ENCODE data around the gene GPR22. TPM values are rescaled to one million over a fixed set of nuclear protein-coding genes. Genes with fewer than 3 reads are reported as not detected.

Gene GPR22
- total RNA-seq, 1 experiment from 2014 or later = not detected

- no peak for DNase-seq
- Histone ChIP-seq H3K9me2 (replicated peaks; ENCODE audit: insufficient read depth, low read length) (no peaks in the 10 kb centered on the region), H3K36me3 (ENCODE audit: insufficient read depth, low read length) (no peaks in the 10 kb centered on the region), H3K27ac (ENCODE audit: low read length) (no peak overlapping the region), H3K4me3 (ENCODE audit: low read length) (no peak overlapping the region), H4K20me1 (ENCODE audit: insufficient read depth, low read depth, low read length) (no peaks in the 10 kb centered on the region), H3K4me1 (ENCODE audit: low read length) (peaks cover 7% of the 10 kb centered on the region), H3K79me2 (ENCODE audit: low read length) (peaks cover 51% of the 10 kb centered on the region), H3K9ac (ENCODE audit: low read length) (no peak overlapping the region), H3K4me2 (ENCODE audit: low read depth, low read length, poor library complexity, severe bottlenecking) (peak overlapping the region; percentile 4), H2AFZ (ENCODE audit: low read length) (no peak overlapping the region), H3K27me3 (ENCODE audit: low read length) (no peaks in the 10 kb centered on the region), H3K9me3 (ENCODE audit: low read length) (no peaks in the 10 kb centered on the region)
Measured at GRCh38 chr7:107486041-107486440, 16.2 kb downstream of the GPR22 start.

GRCh38 chr7:107492875-107493274 is 23.0 kb downstream of the GPR22 start:
- Histone ChIP-seq H2AFZ (ENCODE audit: low read length) (no peak overlapping the region), H3K4me3 (ENCODE audit: low read length) (no peak overlapping the region), H3K79me2 (ENCODE audit: low read length) (peaks cover 67% of the 10 kb centered on the region), H3K9ac (ENCODE audit: low read length) (no peak overlapping the region), H3K27me3 (ENCODE audit: low read length) (no peaks in the 10 kb centered on the region), H3K36me3 (ENCODE audit: insufficient read depth, low read length) (no peaks in the 10 kb centered on the region), H3K9me2 (replicated peaks; ENCODE audit: insufficient read depth, low read length) (no peaks in the 10 kb centered on the region), H3K9me3 (ENCODE audit: low read length) (no peaks in the 10 kb centered on the region), H4K20me1 (ENCODE audit: insufficient read depth, low read depth, low read length) (no peaks in the 10 kb centered on the region), H3K27ac (ENCODE audit: low read length) (no peak overlapping the region), H3K4me1 (ENCODE audit: low read length) (peaks cover 4% of the 10 kb centered on the region), H3K4me2 (ENCODE audit: low read depth, low read length, poor library complexity, severe bottlenecking) (no peak overlapping the region)
- no peak for DNase-seq

GRCh38 chr7:107494315-107494751 is 24.5 kb downstream of the GPR22 start:
- H3K9me3 ChIP-seq (ENCODE audit: low read length) = no peaks in the 10 kb centered on the region
- no peak overlapping the region for H2AFZ ChIP-seq (ENCODE audit: low read length)
- no peak overlapping the region for H3K9ac ChIP-seq (ENCODE audit: low read length)
- H3K36me3 ChIP-seq (ENCODE audit: insufficient read depth, low read length) = no peaks in the 10 kb centered on the region
- no peak overlapping the region for H3K27ac ChIP-seq (ENCODE audit: low read length)
- no peak overlapping the region for H3K4me3 ChIP-seq (ENCODE audit: low read length)
- no peaks in the 10 kb centered on the region for H3K9me2 ChIP-seq (replicated peaks; ENCODE audit: insufficient read depth, low read length)
- H4K20me1 ChIP-seq (ENCODE audit: insufficient read depth, low read depth, low read length) = no peaks in the 10 kb centered on the region
- H3K4me2 ChIP-seq (ENCODE audit: low read depth, low read length, poor library complexity, severe bottlenecking) = no peak overlapping the region
- H3K27me3 ChIP-seq (ENCODE audit: low read length) = no peaks in the 10 kb centered on the region
- H3K79me2 ChIP-seq (ENCODE audit: low read length) = peaks cover 71% of the 10 kb centered on the region
- no peak for DNase-seq
- H3K4me1 ChIP-seq (ENCODE audit: low read length) = peaks cover 4% of the 10 kb centered on the region

GRCh38 chr7:107494884-107495283 is 25.0 kb downstream of the GPR22 start:
- H4K20me1 ChIP-seq (ENCODE audit: insufficient read depth, low read depth, low read length) = no peaks in the 10 kb centered on the region
- H3K79me2 ChIP-seq (ENCODE audit: low read length) = peaks cover 72% of the 10 kb centered on the region
- no peaks in the 10 kb centered on the region for H3K27me3 ChIP-seq (ENCODE audit: low read length)
- DNase-seq = no peak
- H3K36me3 ChIP-seq (ENCODE audit: insufficient read depth, low read length) = no peaks in the 10 kb centered on the region
- no peak overlapping the region for H3K27ac ChIP-seq (ENCODE audit: low read length)
- no peak overlapping the region for H2AFZ ChIP-seq (ENCODE audit: low read length)
- H3K9me3 ChIP-seq (ENCODE audit: low read length) = no peaks in the 10 kb centered on the region
- H3K9ac ChIP-seq (ENCODE audit: low read length) = no peak overlapping the region
- H3K9me2 ChIP-seq (replicated peaks; ENCODE audit: insufficient read depth, low read length) = no peaks in the 10 kb centered on the region
- H3K4me2 ChIP-seq (ENCODE audit: low read depth, low read length, poor library complexity, severe bottlenecking) = no peak overlapping the region
- H3K4me3 ChIP-seq (ENCODE audit: low read length) = no peak overlapping the region
- H3K4me1 ChIP-seq (ENCODE audit: low read length) = peaks cover 4% of the 10 kb centered on the region

- Histone ChIP-seq H4K20me1 (ENCODE audit: insufficient read depth, low read depth, low read length) (no peaks in the 10 kb centered on the region), H3K9me3 (ENCODE audit: low read length) (no peaks in the 10 kb centered on the region), H3K4me2 (ENCODE audit: low read depth, low read length, poor library complexity, severe bottlenecking) (no peak overlapping the region), H3K27me3 (ENCODE audit: low read length) (no peaks in the 10 kb centered on the region), H3K36me3 (ENCODE audit: insufficient read depth, low read length) (no peaks in the 10 kb centered on the region), H3K9me2 (replicated peaks; ENCODE audit: insufficient read depth, low read length) (no peaks in the 10 kb centered on the region), H3K79me2 (ENCODE audit: low read length) (peaks cover 76% of the 10 kb centered on the region), H3K9ac (ENCODE audit: low read length) (no peak overlapping the region), H3K4me1 (ENCODE audit: low read length) (peaks cover 4% of the 10 kb centered on the region), H2AFZ (ENCODE audit: low read length) (no peak overlapping the region), H3K4me3 (ENCODE audit: low read length) (no peak overlapping the region), H3K27ac (ENCODE audit: low read length) (no peak overlapping the region)
- DNase-seq = no peak
Measured at GRCh38 chr7:107495516-107495915, 25.7 kb downstream of the GPR22 start.

- DNase-seq = no peak
- Histone ChIP-seq H3K36me3 (ENCODE audit: insufficient read depth, low read length) (no peaks in the 10 kb centered on the region), H3K27ac (ENCODE audit: low read length) (no peak overlapping the region), H3K4me1 (ENCODE audit: low read length) (peaks cover 7% of the 10 kb centered on the region), H3K27me3 (ENCODE audit: low read length) (no peaks in the 10 kb centered on the region), H3K9me2 (replicated peaks; ENCODE audit: insufficient read depth, low read length) (no peaks in the 10 kb centered on the region), H3K4me2 (ENCODE audit: low read depth, low read length, poor library complexity, severe bottlenecking) (no peak overlapping the region), H3K4me3 (ENCODE audit: low read length) (no peak overlapping the region), H2AFZ (ENCODE audit: low read length) (no peak overlapping the region), H3K79me2 (ENCODE audit: low read length) (peaks cover 51% of the 10 kb centered on the region), H3K9ac (ENCODE audit: low read length) (no peak overlapping the region), H4K20me1 (ENCODE audit: insufficient read depth, low read depth, low read length) (0 out of 2 replicates have a peak, but pooled peaks cover 3% of the 10 kb centered on the region), H3K9me3 (ENCODE audit: low read length) (no peaks in the 10 kb centered on the region)
Measured at GRCh38 chr7:107499731-107500130, 29.9 kb downstream of the GPR22 start.

GRCh38 chr7:107501593-107501992 is 31.7 kb downstream of the GPR22 start:
- DNase-seq = peak; percentile 77
- no peaks in the 10 kb centered on the region for H3K9me3 ChIP-seq (ENCODE audit: low read length)

GRCh38 chr7:107502154-107502553 is 32.3 kb downstream of the GPR22 start:
- no peak overlapping the region for H3K4me3 ChIP-seq (ENCODE audit: low read length)
- H3K9me3 ChIP-seq (ENCODE audit: low read length) = no peaks in the 10 kb centered on the region
- DNase-seq = no peak
- H3K27ac ChIP-seq (ENCODE audit: low read length) = no peak overlapping the region
- no peak overlapping the region for H3K4me2 ChIP-seq (ENCODE audit: low read depth, low read length, poor library complexity, severe bottlenecking)
- no peaks in the 10 kb centered on the region for H3K27me3 ChIP-seq (ENCODE audit: low read length)
- peaks cover 7% of the 10 kb centered on the region for H3K4me1 ChIP-seq (ENCODE audit: low read length)
- no peak overlapping the region for H3K9ac ChIP-seq (ENCODE audit: low read length)
- H3K79me2 ChIP-seq (ENCODE audit: low read length) = peaks cover 28% of the 10 kb centered on the region
- no peak overlapping the region for H2AFZ ChIP-seq (ENCODE audit: low read length)
- no peaks in the 10 kb centered on the region for H3K36me3 ChIP-seq (ENCODE audit: insufficient read depth, low read length)
- no peaks in the 10 kb centered on the region for H3K9me2 ChIP-seq (replicated peaks; ENCODE audit: insufficient read depth, low read length)
- peaks cover 17% of the 10 kb centered on the region for H4K20me1 ChIP-seq (ENCODE audit: insufficient read depth, low read depth, low read length)

More at GRCh38 chr7:107501593-107501992, 31.7 kb downstream of the GPR22 start:
- Histone ChIP-seq H3K4me1 (ENCODE audit: low read length) (peaks cover 7% of the 10 kb centered on the region), H3K79me2 (ENCODE audit: low read length) (peaks cover 34% of the 10 kb centered on the region), H3K36me3 (ENCODE audit: insufficient read depth, low read length) (no peaks in the 10 kb centered on the region), H3K9me2 (replicated peaks; ENCODE audit: insufficient read depth, low read length) (no peaks in the 10 kb centered on the region), H3K27me3 (ENCODE audit: low read length) (no peaks in the 10 kb centered on the region), H3K4me3 (ENCODE audit: low read length) (no peak overlapping the region), H3K4me2 (ENCODE audit: low read depth, low read length, poor library complexity, severe bottlenecking) (no peak overlapping the region), H3K27ac (ENCODE audit: low read length) (no peak overlapping the region), H3K9ac (ENCODE audit: low read length) (no peak overlapping the region), H2AFZ (ENCODE audit: low read length) (no peak overlapping the region), H4K20me1 (ENCODE audit: insufficient read depth, low read depth, low read length) (peaks cover 16% of the 10 kb centered on the region)

GRCh38 chr7:107502797-107503196 is 32.9 kb downstream of the GPR22 start:
- peaks cover 17% of the 10 kb centered on the region for H4K20me1 ChIP-seq (ENCODE audit: insufficient read depth, low read depth, low read length)
- DNase-seq = no peak
- H3K4me2 ChIP-seq (ENCODE audit: low read depth, low read length, poor library complexity, severe bottlenecking) = no peak overlapping the region
- no peaks in the 10 kb centered on the region for H3K36me3 ChIP-seq (ENCODE audit: insufficient read depth, low read length)
- no peaks in the 10 kb centered on the region for H3K27me3 ChIP-seq (ENCODE audit: low read length)
- H3K9me2 ChIP-seq (replicated peaks; ENCODE audit: insufficient read depth, low read length) = no peaks in the 10 kb centered on the region
- no peak overlapping the region for H3K27ac ChIP-seq (ENCODE audit: low read length)
- H3K79me2 ChIP-seq (ENCODE audit: low read length) = peaks cover 22% of the 10 kb centered on the region
- H3K9me3 ChIP-seq (ENCODE audit: low read length) = no peaks in the 10 kb centered on the region
- H3K4me3 ChIP-seq (ENCODE audit: low read length) = no peak overlapping the region
- no peak overlapping the region for H2AFZ ChIP-seq (ENCODE audit: low read length)
- no peak overlapping the region for H3K9ac ChIP-seq (ENCODE audit: low read length)
- peaks cover 7% of the 10 kb centered on the region for H3K4me1 ChIP-seq (ENCODE audit: low read length)

Measured in Karpas-422 (cell line).